ENCODE data around the gene TP53INP2. TPM values are rescaled to one million over a fixed set of nuclear protein-coding genes. Genes with fewer than 3 reads are reported as not detected.
"Not testable (repeated sequence)": the region's sequence is repeated elsewhere in the genome, so short reads cannot be mapped to it uniquely, and the experiment has no call there.

The TP53INP2 gene
- total and polyA plus RNA-seq, 9 of the 15 experiments (the other 6 are each of a cell fraction or from before 2014, with no cell fraction given) = 0.43 to 5.0 (median 1.3) TPM

GRCh38 chr20:34663213-34663943, 40.8 kb upstream of the TP53INP2 start:
- no peak overlapping the region for H3K9ac ChIP-seq (ENCODE audit: insufficient read depth in 1 of 2, low read depth in 2 of 2, low read length in 2 of 2)
- no TSS peak for BruUV-seq (replicated peaks)
- no peaks in the 10 kb centered on the region for H3K27me3 ChIP-seq (ENCODE audit: control insufficient read depth in 2 of 2, insufficient read depth in 2 of 2, low read length in 2 of 2)
- no peak overlapping the region for H2AFZ ChIP-seq (ENCODE audit: low read depth, low read length)
- peaks cover 4% of the 10 kb centered on the region; the same call in 1 of the 3 replicates for H3K79me2 ChIP-seq (ENCODE audit: control insufficient read depth, insufficient read depth, low read length)
- H3K36me3 ChIP-seq (ENCODE audit: control insufficient read depth, insufficient read depth, low read length) = no peaks in the 10 kb centered on the region
- no peaks in the 10 kb centered on the region for H4K20me1 ChIP-seq (replicated peaks; ENCODE audit: control insufficient read depth, insufficient read depth, low read length)
- no peaks in the 10 kb centered on the region for H3K9me1 ChIP-seq (ENCODE audit: control insufficient read depth, insufficient read depth, low read length)
- FAIRE-seq = no peak
- no peak for TF ChIP-seq ZC3H8 (IDR thresholded peaks at IDR 0.05)
- no peak for TF ChIP-seq ZNF274 (IDR thresholded peaks at IDR 0.05; ENCODE audit: borderline replicate concordance, low read depth, low read length)
- no peak for TF ChIP-seq KDM4B (IDR thresholded peaks at IDR 0.05; ENCODE audit: borderline replicate concordance in 2 of 2, low read depth in 1 of 2)
- TF ChIP-seq ZMIZ1 (IDR thresholded peaks at IDR 0.05; ENCODE audit: low read depth in 2 of 2, low read length in 2 of 2) = no peak
- no peak for TF ChIP-seq RFX5 (IDR thresholded peaks at IDR 0.05; ENCODE audit: low read depth, low read length)
- TF ChIP-seq ZNF143 (CRISPR knock-in tag; IDR thresholded peaks at IDR 0.05) = no peak
- no peak for TF ChIP-seq TFE3 (CRISPR knock-in tag; IDR thresholded peaks at IDR 0.05)
- no peak for TF ChIP-seq TRIM24 (IDR thresholded peaks at IDR 0.05)
- H3K9me3 ChIP-seq (replicated peaks; ENCODE audit: control insufficient read depth, insufficient read depth, low read depth, low read length) = no peaks in the 10 kb centered on the region
- ATAC-seq = no peak
- CTCF ChIA-PET (ENCODE audit: low intra/inter-chr PET ratio) = no interaction called here
- H3K4me2 ChIP-seq (ENCODE audit: insufficient read depth, low read length) = no peak overlapping the region
- no peak overlapping the region for H3K4me3 ChIP-seq
- no peak for DNase-seq (ENCODE audit: extremely low read depth in 1 of 4, low spot score in 3 of 4)
- H3K27ac ChIP-seq (ENCODE audit: extremely low read depth, low read depth, low read length) = no peak overlapping the region
- POLR2A ChIA-PET = interaction anchor here (1.1 kb wide), 2 partner anchors 12 to 14 kb away, joined by 3 to 4 read pairs; partner anchors contain the start of gene PIGU
- intact Hi-C loops (cut with micrococcal nuclease) (no loop called here), in situ Hi-C loops (cut with MboI) (no loop called here)
- H3K4me1 ChIP-seq (replicated peaks in 1 of 2; ENCODE audit: control insufficient read depth in 2 of 2, insufficient read depth in 2 of 2, low read length in 2 of 2) = no peaks in the 10 kb centered on the region; a peak in 1 of 5 replicates
- 81% methylated on average over 5 of the region's 5 CpGs for WGBS (ENCODE audit: insufficient coverage, low coverage, missing lambda C conversion rate)

GRCh38 chr20:34664751-34665150, 39.4 kb upstream of the TP53INP2 start:
- H3K79me2 ChIP-seq (ENCODE audit: control insufficient read depth, insufficient read depth, low read length); H3K9me1 ChIP-seq (ENCODE audit: control insufficient read depth, insufficient read depth, low read length); H3K4me2 ChIP-seq (ENCODE audit: insufficient read depth, low read length); H4K20me1 ChIP-seq (replicated peaks; ENCODE audit: control insufficient read depth, insufficient read depth, low read length); H3K36me3 ChIP-seq (ENCODE audit: control insufficient read depth, insufficient read depth, low read length); H2AFZ ChIP-seq (ENCODE audit: low read depth, low read length); H3K4me3 ChIP-seq; DNase-seq (ENCODE audit: extremely low read depth in 1 of 4, low spot score in 3 of 4); FAIRE-seq; intact Hi-C loops (cut with micrococcal nuclease); CTCF ChIA-PET (ENCODE audit: low intra/inter-chr PET ratio); in situ Hi-C loops (cut with MboI); ATAC-seq; H3K4me1 ChIP-seq (replicated peaks in 1 of 2; ENCODE audit: control insufficient read depth in 2 of 2, insufficient read depth in 2 of 2, low read length in 2 of 2); H3K27ac ChIP-seq (ENCODE audit: extremely low read depth, low read depth, low read length); BruUV-seq (replicated peaks); H3K27me3 ChIP-seq (ENCODE audit: control insufficient read depth in 2 of 2, insufficient read depth in 2 of 2, low read length in 2 of 2); H3K9ac ChIP-seq (ENCODE audit: insufficient read depth in 1 of 2, low read depth in 2 of 2, low read length in 2 of 2); H3K9me3 ChIP-seq (replicated peaks; ENCODE audit: control insufficient read depth, insufficient read depth, low read depth, low read length): not testable (repeated sequence)
- WGBS (ENCODE audit: insufficient coverage, low coverage, missing lambda C conversion rate) = 97% methylated on average over 7 of the region's 7 CpGs
- POLR2A ChIA-PET = interaction anchor here (0.6 to 1.1 kb wide), 3 partner anchors 13 to 1096 kb away, joined by 3 to 4 read pairs (median 3); partner anchors contain the start of gene PIGU
